ENCODE data around the gene NOC3L.

The NOC3L gene

GRCh38 chr10:94344522-94345122, 18.1 kb downstream of the NOC3L start:
- Histone ChIP-seq H3K4me3 (ENCODE audit: low read length) (peak overlapping the region; percentile 34), H4K20me1 (ENCODE audit: control insufficient read depth, insufficient read depth, low read depth, low read length) (no peaks in the 10 kb centered on the region), H3K4me1 (ENCODE audit: control insufficient read depth, low read length) (peaks cover 33% of the 10 kb centered on the region), H3K27me3 (ENCODE audit: control insufficient read depth, low read length) (no peaks in the 10 kb centered on the region), H3F3A (ENCODE audit: control insufficient read depth, insufficient read depth) (no peaks in the 10 kb centered on the region), H3K79me2 (ENCODE audit: control insufficient read depth, low read length) (peaks cover 15% of the 10 kb centered on the region), H3K36me3 (ENCODE audit: control insufficient read depth, low read length) (peaks cover 80% of the 10 kb centered on the region), H3K9me2 (replicated peaks; ENCODE audit: control insufficient read depth, low read length) (no peaks in the 10 kb centered on the region), H3K27ac (ENCODE audit: low read depth, low read length) (peak overlapping the region; percentile 26), H3K9me3 (ENCODE audit: control insufficient read depth, insufficient read depth, low read length) (no peaks in the 10 kb centered on the region), H3K4me2 (ENCODE audit: low read length) (peak overlapping the region; percentile 51)
- TF ChIP-seq EZH2phosphoT487 (IDR thresholded peaks at IDR 0.05; ENCODE audit: borderline replicate concordance, low read length) (no peak), CTCF (IDR thresholded peaks at IDR 0.05; ENCODE audit: low read depth, low read length, poor library complexity, severe bottlenecking) (no peak)

GRCh38 chr10:94343151-94343550, 19.6 kb downstream of the NOC3L start:
- H3K9me2 ChIP-seq (replicated peaks; ENCODE audit: control insufficient read depth, low read length): no peaks in the 10 kb centered on the region
- H3K4me2 ChIP-seq (ENCODE audit: low read length): no peak overlapping the region
- no peaks in the 10 kb centered on the region for H3K27me3 ChIP-seq (ENCODE audit: control insufficient read depth, low read length)
- peaks cover 84% of the 10 kb centered on the region for H3K36me3 ChIP-seq (ENCODE audit: control insufficient read depth, low read length)
- H4K20me1 ChIP-seq (ENCODE audit: control insufficient read depth, insufficient read depth, low read depth, low read length): no peaks in the 10 kb centered on the region
- no peaks in the 10 kb centered on the region for H3K9me3 ChIP-seq (ENCODE audit: control insufficient read depth, insufficient read depth, low read length)
- peaks cover 15% of the 10 kb centered on the region for H3K79me2 ChIP-seq (ENCODE audit: control insufficient read depth, low read length)
- no peaks in the 10 kb centered on the region for H3F3A ChIP-seq (ENCODE audit: control insufficient read depth, insufficient read depth)
- H3K4me1 ChIP-seq (ENCODE audit: control insufficient read depth, low read length): peaks cover 33% of the 10 kb centered on the region
- H3K27ac ChIP-seq (ENCODE audit: low read depth, low read length): no peak overlapping the region
- no peak overlapping the region for H3K4me3 ChIP-seq (ENCODE audit: low read length)
- TF ChIP-seq CTCF (IDR thresholded peaks at IDR 0.05; ENCODE audit: low read depth, low read length, poor library complexity, severe bottlenecking) (no peak), EZH2phosphoT487 (IDR thresholded peaks at IDR 0.05; ENCODE audit: borderline replicate concordance, low read length) (no peak)

- no peaks in the 10 kb centered on the region for H3K4me1 ChIP-seq (ENCODE audit: control insufficient read depth, low read length)
- no peak overlapping the region for H3K27ac ChIP-seq (ENCODE audit: low read depth, low read length)
- H3K27me3 ChIP-seq (ENCODE audit: control insufficient read depth, low read length): no peaks in the 10 kb centered on the region
- H3K4me3 ChIP-seq (ENCODE audit: low read length): no peak overlapping the region
- H3K9me3 ChIP-seq (ENCODE audit: control insufficient read depth, insufficient read depth, low read length): no peaks in the 10 kb centered on the region
- H4K20me1 ChIP-seq (ENCODE audit: control insufficient read depth, insufficient read depth, low read depth, low read length): no peaks in the 10 kb centered on the region
- H3F3A ChIP-seq (ENCODE audit: control insufficient read depth, insufficient read depth): no peaks in the 10 kb centered on the region
- no peak overlapping the region for H3K4me2 ChIP-seq (ENCODE audit: low read length)
- peaks cover 93% of the 10 kb centered on the region for H3K36me3 ChIP-seq (ENCODE audit: control insufficient read depth, low read length)
- H3K79me2 ChIP-seq (ENCODE audit: control insufficient read depth, low read length): no peaks in the 10 kb centered on the region; the same call in 1 of the 2 replicates
- H3K9me2 ChIP-seq (replicated peaks; ENCODE audit: control insufficient read depth, low read length): no peaks in the 10 kb centered on the region
- no peak for TF ChIP-seq CTCF (IDR thresholded peaks at IDR 0.05; ENCODE audit: low read depth, low read length, poor library complexity, severe bottlenecking)
- TF ChIP-seq EZH2phosphoT487 (IDR thresholded peaks at IDR 0.05; ENCODE audit: borderline replicate concordance, low read length): no peak
These were observed 27.9 kb downstream of the NOC3L start for GRCh38 chr10:94334857-94335256.
